NCI-H1105 (cell line): ENCODE measurements around the gene IL11RA.

Experiments
- DNase-seq: peaks from one replicate; lab custom pipeline; 2025; lab: John Stamatoyannopoulos, UW

The IL11RA gene

GRCh38 chr9:34651876-34652601 is at the start of gene IL11RA:
IL11RA (plus strand) TSS chr9:34652185; CDS start chr9:34655218, 3,033 bp downstream.
- DNase-seq = peak; percentile 22

DNA sequence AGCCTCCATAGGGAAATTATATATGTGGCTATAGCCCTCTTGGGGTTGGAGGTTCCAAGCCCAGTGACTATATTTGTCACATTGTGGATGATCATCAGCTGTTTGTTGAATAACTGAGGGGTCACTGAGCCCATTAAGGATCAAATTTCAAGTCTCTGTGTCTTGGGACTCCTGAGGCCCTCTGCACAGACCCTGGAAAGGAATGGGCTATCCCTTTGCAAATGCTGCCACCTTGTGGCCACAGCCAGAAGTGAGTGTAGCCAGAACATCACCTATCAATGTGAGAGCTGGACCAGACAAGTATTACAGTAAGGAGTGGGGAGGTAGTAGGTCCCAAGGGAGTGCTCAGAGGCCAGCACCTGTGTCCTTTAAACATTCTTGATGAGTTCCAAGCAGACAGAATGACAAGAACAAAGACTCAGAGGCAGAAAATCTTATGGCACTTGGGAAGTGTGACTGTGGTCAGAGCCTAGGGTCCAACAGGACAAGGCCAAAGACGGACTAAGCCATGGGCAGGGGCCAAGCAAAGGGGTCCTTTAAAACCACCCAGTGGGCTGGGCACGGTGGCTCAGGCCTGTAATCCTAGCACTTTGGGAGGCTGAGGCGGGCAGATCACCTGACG is 48.3 kb upstream of the IL11RA start:
- DNase-seq = peak; percentile 51

DNA sequence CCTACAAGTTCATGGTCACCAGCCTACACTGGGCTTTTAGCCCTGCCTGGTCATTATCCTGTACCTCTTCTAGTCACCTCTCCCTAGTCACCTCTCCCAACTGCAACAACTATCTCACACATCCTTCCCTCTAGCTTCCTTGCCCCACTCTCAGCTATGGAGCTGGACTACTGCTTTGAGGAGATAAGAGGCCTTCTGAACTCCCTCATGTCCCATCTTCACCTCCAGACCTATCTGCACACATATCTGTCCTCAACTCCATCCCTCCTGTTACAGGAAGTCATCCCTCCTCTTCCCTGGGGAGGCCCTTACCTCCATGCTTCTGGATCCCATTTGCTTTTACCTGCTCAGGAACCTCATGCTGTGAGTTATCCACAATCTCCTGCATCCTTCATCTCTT is 45.8 kb upstream of the IL11RA start:
- no peak for DNase-seq

DNA sequence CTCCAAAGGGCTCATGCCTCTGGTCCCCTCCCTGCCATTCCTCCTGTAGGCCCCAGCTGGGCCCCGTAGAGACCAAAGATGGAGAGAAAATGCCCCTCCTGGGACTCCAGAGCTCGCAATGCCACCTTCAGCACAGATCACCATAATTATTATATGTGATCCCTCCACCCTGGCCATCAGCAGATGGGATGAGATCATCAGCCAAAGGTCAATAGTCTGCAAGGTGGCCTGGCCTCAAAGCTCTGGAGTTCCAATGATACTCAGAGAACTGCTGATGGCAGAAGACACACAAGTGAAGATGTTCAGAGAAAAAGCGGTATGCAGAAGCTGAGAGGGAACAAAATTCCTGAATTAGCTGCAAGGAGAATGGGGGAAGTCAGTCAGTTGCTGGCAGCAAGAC is 45.1 kb upstream of the IL11RA start:
- DNase-seq = no peak

GRCh38 chr9:34607331-34607730 is 44.7 kb upstream of the IL11RA start:
- DNase-seq = no peak

GRCh38 chr9:34610434-34611206 is 41.4 kb upstream of the IL11RA start:
- no peak for DNase-seq

- no peak for DNase-seq
These were observed 40.7 kb upstream of the IL11RA start for GRCh38 chr9:34611251-34611810.

DNA sequence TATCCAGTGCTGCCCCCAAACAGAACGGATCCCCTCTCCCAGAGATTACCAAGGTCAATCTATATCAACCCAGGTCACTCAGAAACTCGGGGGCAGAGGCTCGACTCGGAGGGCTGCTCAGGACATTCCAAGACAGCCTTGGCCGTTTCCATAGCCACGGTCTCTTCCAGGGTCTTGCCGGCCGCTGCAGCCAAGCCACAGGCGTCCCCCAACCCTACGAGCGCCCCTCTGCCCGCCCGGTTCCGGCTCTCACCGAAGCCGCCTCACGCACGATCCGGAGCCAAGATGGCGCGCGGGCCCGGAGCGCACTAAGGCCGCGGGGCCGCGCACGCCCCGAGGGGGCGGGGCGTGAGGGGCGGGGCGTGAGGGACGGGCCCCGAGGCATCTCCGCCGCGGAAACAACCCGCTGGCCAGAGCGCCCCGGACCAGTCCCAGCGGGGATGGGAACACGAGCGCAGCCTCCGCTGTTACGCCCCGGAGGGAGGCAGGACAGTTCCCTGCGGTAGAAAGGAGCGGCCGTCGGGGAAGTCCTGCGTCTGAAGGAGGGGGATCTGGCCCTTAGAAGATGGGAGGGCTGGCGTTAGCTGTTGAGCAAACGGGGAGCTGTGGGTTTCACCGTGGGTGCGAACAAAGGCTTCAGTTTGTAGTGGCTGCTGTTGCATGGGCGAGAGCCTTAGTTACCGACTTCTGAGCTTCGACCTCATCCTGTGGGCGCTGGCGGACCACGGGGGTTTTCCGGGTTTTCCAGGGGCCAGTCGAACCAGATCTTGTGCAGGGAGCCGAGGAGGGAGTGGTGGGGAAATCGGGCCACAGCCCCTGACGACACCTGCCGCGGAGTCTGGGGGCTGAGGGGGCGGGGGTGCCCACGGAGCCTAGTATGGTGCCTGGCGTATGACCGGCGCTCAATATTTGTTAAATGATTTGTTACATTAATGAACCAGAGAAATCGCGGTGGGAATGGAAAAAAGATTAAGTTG is 39.9 kb upstream of the IL11RA start, which contains the start of gene RPP25L:
RPP25L (minus strand) TSS at position 287 of the 977 bp plus-strand sequence. CDS start 801 bp downstream, outside the sequence.
- DNase-seq = peak; percentile 70

GRCh38 chr9:34612788-34613390 is 39.1 kb upstream of the IL11RA start:
- peak; percentile 82 for DNase-seq

DNA sequence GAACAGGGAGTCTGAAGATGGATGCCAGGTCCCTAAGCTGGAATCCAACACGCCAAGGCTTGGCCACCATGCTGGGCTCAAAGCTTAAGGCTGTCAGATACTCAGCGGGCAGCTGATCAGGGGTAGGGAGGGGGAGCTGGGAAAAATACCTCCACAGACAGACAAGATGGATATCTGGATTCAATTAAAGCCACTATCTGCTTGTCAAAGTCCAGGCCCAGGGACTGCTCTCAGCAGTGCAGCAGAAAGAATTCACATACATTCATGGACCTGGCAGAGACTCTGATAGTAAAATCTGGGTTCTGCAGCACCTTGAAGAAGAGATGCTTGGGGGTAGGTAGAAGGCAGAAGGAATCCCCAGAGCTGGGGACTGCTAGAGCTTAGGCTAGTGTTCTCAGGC is 36.9 kb upstream of the IL11RA start:
- no peak for DNase-seq

DNA sequence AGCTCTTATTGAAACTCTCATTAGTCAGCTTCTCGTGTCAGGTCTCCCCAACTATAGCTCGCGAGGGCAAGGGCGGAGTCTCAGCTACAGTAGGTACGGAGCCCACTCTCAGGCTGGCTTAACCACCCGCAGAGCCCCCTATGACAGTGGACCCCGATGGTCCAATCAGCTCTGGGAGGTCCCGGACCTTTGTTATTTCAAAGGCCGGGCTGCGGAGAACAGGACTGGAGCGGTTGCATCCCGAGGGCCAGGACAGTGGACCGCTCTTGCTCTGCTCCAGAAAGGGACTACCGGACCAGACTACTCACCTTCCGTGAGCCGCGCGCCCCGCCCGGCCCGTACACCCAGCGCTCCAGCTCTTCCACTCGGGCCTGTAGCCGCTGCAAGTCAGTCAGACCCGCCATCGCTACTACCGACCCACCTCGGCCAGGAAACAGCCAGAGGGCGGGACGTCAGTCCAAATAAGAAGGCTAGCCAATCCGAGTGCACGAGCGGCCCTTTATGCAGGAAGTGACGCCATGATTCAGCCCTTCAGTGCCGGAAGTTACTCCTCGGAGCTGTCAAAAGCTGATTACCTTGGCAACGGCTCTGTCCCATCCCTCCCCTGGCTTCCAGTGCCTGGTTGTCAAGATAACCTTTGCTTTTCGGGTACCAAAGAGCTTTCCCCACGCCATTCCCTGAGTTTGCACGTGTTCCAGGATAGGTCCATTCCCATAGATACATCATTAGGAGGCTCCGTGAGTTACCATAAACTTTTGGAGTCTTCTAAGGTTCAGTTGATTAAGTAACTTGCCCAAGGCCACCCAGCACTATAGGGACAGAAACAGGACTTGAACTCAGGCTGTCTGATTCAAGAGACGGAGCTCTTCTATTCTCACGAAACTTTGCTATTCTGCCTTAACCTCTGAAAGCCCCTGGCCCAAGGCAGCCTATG is 31.7 kb upstream of the IL11RA start, which contains the start of gene DCTN3:
DCTN3 (minus strand) TSS at position 435 of the 934 bp plus-strand sequence; CDS start at position 404, 31 bp downstream.
- peak; percentile 95 for DNase-seq

- DNase-seq = no peak
These were observed 28.4 kb upstream of the IL11RA start for GRCh38 chr9:34623374-34624235.

- no peak for DNase-seq
These were observed 27.4 kb upstream of the IL11RA start for GRCh38 chr9:34624475-34625185.

DNA sequence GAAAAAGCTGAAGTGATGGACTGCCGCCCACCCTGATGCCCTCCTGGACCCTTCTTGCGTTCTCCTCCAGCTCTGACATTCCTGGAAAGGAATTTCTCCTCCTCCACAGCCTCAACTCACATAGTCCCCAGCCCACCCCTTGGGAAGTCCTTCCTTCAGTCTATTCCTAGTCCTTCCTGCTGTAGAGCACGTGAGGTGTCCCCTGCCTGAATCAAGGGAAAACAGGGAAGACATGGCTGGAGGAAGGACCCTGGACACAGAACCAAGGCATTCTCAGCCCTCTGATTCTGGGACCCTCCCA is 26.8 kb upstream of the IL11RA start:
- DNase-seq = no peak

DNA sequence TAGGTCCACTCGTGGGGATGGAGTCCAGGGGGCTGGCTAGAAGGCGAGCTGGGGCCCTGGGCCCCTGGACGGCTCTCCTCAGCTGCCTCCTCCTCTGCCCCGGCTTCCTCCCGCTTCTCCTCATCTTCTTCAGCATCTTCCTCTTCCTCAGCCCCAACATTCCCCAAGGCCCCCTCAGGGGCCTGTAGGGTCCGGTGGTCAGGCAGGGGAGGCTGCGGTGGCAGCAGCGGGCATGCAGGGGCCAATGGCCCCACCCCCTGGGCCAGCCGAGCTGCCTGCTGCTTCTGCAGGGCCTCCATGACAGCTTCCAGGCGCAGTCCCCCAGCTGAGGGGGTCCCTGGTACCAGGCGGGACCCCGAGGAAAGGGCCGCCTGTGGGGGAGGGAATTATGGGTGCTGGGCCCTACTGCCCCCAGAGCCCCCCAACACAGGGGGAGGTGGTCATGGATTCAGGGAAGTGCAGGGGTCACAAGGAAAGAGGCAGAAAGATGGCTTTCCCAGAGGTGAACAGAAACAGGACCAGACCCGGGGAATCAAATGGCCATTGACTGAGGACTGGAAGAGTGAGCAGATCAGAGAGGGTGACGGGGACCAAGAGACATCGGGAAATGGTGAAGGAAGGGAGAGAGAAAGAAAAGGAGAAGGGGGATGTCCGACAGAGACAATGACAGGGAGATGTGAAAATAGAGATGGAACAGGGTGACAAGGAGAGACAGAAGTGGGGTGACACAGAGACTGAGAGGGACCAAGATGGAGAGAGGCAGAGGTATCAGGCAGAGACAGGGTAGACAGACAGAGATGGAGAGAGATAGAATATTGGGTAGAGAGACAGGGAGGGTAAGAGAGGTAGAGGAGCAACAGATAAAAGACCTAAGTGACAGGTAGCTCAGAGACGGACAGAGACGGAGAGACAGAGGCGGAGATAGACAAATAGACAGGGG is 24.0 kb upstream of the IL11RA start:
- no peak for DNase-seq

DNA sequence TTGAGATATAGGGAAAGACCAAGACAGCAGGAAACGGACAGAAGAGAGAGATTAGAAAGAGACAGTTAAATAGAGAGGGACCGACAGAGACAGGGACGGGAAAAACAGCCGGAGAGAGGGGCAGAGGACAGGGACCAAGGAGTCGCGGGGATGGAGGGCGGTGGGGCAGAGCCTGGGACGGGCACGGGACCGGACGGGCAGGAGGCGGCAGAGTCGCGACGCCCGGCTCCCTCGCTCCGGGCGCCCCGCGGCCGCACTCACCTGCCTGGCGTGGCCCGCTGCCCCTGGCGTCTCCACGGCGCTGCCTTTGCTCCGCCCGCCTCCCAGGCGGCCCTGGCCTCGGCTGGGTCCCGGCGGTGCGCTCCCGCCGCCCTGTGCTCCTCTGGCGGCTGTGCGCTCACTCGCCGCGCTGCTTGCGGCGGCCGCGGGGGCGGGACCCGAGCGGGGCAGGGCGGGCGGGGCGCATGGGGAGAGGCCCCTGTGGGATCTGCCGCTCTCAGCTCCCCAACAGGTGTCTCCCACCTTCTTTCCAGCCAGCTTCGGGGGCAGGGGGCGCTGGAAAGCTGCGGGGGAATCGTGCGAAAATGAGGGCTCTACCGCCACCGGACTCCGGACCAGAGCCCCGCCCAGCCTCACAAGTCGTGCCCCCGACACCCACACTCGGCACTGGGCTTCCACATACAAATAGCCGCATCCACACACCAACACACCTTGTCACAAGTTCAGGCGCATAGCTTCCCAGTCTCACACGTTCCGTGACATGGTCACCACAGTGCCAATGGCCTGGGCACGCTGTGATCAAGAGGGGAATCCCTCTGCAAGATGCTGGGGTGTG is 23.1 kb upstream of the IL11RA start, which contains the start of gene ARID3C:
ARID3C (minus strand) TSS at position 411 of the 835 bp plus-strand sequence. CDS start 1,052 bp downstream, outside the sequence.
- DNase-seq = peak; percentile 42
